NCI-H2227 (cell line): Measurements from ENCODE around the gene CD3E.
A peak's percentile ranks its signal among the peaks of the same experiment; 100 is the strongest.

Source experiments
- DNase-seq: peaks from one replicate; lab custom pipeline; 2025; ENCODE audit not compliant: unreplicated experiment; lab: John Stamatoyannopoulos, UW

CD3E gene

DNA sequence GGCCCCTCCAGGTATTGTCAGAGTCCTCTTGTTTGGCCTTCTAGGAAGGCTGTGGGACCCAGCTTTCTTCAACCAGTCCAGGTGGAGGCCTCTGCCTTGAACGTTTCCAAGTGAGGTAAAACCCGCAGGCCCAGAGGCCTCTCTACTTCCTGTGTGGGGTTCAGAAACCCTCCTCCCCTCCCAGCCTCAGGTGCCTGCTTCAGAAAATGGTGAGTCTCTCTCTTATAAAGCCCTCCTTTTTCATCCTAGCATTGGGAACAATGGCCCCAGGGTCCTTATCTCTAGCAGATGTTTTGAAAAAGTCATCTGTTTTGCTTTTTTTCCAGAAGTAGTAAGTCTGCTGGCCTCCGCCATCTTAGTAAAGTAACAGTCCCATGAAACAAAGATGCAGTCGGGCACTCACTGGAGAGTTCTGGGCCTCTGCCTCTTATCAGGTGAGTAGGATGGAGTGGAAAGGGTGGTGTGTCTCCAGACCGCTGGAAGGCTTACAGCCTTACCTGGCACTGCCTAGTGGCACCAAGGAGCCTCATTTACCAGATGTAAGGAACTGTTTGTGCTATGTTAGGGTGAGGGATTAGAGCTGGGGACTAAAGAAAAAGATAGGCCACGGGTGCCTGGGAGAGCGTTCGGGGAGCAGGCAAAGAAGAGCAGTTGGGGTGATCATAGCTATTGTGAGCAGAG lies at the start of gene CD3E:
CD3E (plus strand) TSS at position 163 of the 681 bp plus-strand sequence; CDS start at position 386, 223 bp downstream.
- DNase-seq: no peak

- DNase-seq: no peak
Observed at GRCh38 chr11:118258410-118258809, 46.1 kb upstream of the CD3E start.

GRCh38 chr11:118259138-118259537 lies 45.4 kb upstream of the CD3E start:
- no peak for DNase-seq

- DNase-seq: no peak
Observed at GRCh38 chr11:118260353-118260752, 44.2 kb upstream of the CD3E start.

GRCh38 chr11:118263112-118263511 lies 41.4 kb upstream of the CD3E start:
- no peak for DNase-seq

GRCh38 chr11:118263695-118264568 lies 40.6 kb upstream of the CD3E start, which contains the start of gene MPZL2:
TSS of gene MPZL2 (minus strand) at chr11:118264297. CDS start at chr11:118264153, 144 bp downstream.
- DNase-seq: no peak

GRCh38 chr11:118264569-118265465 lies 39.7 kb upstream of the CD3E start:
- DNase-seq: no peak

- DNase-seq: no peak
Observed at GRCh38 chr11:118265954-118266353, 38.6 kb upstream of the CD3E start.

- peak; percentile 14 for DNase-seq
Observed at GRCh38 chr11:118267486-118267885, 37.0 kb upstream of the CD3E start.

DNA sequence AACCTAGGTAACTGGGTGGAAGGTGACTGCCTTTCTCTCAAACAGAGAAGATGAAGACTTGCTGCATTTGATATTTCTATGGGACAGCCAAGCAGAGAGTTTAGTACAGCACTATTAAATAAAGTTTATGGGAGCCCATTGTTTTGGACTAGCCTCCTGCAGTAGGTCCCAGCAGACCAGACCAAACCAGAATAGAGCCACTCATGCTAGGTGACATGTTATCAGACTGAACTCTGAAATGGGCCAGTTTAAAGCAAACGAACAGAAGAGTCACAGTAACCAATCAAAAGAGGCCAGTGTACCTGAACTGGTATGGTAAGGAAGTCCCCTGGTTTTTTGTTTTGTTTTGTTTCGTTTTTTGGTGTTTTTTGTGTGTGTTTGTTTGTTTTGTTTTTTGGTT lies 32.5 kb upstream of the CD3E start:
- DNase-seq: no peak

GRCh38 chr11:118274186-118274585 lies 30.3 kb upstream of the CD3E start:
- no peak for DNase-seq

GRCh38 chr11:118275176-118275575 lies 29.4 kb upstream of the CD3E start:
- no peak for DNase-seq

DNA sequence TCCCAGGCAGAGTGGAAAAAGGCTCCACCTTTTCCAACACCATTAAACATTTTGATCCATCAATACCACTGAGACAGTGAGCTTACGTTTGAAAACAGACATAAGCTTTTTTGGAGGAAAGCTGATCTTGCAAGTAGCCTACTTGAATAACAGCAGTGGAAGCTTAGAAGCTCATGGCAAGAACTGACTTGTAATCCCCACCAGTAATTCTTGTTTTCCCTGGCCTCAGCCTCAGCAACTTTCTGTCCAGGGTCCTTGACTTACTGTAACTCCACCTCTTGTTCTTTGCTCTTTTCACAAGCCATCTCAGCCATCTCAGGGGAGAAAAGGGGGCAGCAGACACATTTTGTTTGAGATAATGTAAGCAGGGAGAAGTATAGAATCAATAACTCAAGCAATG lies 28.1 kb upstream of the CD3E start:
- DNase-seq: no peak

DNA sequence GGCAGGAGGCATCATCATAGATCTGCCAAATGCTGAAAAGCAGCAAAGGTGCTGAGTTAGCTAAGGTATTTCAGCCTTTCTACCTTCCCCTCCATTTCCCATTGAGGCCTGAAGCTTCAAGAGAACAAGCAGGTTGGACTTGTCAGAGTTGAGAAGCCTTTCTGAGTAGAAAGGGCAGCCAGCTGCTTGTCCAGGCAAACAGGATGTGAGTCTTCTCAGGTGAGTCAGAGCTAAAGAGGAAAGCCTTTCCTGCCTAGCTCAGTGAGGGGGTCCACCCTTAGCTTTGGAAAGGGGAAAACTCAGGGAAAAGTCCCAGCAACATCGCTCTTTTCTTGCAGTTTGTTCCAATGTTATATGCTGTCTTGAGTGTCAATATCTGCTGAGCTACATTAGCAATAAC lies 27.2 kb upstream of the CD3E start:
- DNase-seq: no peak

DNA sequence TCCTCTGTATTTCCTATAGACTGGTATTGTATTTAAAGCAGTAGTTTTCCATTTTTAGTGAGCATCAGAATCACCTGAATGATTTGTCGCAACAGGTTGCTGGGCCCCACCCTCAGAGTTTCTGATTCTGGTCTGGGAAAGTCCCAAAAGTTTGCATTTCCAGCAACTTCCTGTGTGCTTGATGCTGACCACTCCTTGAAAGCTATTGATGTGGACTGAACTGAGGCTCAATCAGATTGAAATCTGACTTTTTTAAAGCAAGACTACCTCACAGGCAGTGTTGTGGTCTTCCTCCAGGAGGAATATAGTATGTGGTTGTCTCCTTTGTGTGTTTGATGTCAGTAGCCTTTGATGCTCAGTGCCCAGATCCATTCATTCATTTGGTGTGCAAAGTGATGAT lies 23.2 kb upstream of the CD3E start:
- DNase-seq: no peak

- DNase-seq: no peak
Observed at GRCh38 chr11:118282606-118283005, 21.9 kb upstream of the CD3E start.

DNA sequence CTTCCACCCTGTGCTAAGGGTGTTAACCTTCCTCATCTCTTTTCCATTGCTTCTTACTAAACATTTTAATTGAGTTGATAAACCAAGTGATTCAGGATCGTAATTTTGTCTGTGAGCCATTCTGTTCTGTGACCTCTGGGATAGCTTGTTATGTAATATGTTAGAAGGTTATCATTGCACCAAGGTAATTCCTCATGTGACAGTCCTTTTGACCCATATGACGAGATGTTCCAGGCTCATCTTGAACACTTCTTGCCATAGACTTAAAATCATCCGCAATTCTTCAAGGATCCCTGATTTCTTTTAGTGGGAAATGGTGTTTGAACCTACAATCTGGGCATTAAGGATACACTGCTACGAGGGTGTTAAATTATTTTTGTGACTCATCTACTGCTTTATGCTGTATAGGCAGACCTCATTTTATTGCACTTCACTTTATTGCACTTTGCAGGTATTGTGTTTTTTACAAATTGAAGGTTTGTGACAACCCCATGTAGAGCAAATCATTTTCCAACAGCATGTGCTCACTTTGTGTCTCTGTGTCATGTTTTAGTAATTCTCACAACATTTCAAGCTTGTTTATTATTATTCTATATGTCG lies 21.4 kb upstream of the CD3E start:
- peak; percentile 6 for DNase-seq

DNA sequence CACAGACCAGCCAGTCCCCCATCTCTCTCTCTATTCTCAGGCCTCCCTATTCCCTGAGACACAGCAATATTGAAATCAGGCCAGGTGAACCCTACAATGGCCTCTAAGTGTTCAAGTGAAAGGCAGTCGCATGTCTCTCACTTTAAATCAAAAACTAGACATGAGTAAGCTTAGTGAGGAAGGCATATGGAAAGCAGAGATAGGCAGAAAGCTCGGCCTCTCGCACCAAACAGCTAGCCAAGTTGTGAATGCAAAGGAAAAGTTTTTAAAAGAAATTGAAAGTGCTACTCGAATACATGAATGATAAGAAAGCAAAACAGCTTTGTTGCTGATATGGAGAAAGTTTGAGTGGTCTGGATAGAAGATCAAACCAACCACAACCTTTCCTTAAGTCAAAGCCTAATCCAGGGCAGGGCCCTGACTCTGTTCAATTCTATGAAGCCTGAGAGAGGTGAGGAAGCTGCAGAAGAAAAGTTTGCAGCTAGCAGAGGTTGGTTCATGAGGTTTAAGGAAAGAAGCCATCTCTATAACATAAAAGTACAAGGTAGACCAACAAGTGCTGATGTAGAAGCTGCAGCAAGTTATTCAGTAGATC lies 20.7 kb upstream of the CD3E start:
- DNase-seq: no peak

DNA sequence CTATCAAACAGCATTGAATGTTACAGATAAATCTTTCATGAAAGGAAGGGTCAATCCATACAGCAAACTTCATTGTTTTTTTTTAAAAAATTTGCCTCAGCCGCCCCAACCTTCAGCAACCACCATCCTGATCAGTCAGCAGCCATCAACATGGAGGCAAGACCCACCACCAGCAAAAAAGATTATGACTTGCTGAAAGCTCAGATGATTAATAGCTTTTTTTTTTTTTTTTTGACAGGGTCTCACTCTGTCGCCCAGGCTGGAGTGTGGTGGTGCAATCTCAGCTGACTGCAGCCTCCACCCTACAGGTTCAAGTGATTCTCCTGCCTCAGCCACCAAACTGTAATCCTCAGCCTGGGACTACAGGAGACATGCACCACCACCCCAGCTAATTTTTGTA lies 18.0 kb upstream of the CD3E start:
- no peak for DNase-seq

- DNase-seq: no peak
Observed at GRCh38 chr11:118287006-118287405, 17.5 kb upstream of the CD3E start.
